Kidney epithelial cell (primary cell): ENCODE measurements around the gene CSNK1G3. TPM values are rescaled to one million over a fixed set of nuclear protein-coding genes. Genes with fewer than 3 reads are reported as not detected.
"Not testable (repeated sequence)": the region's sequence is repeated elsewhere in the genome, so short reads cannot be mapped to it uniquely, and the experiment has no call there.

Source experiments
- DNase-seq: peaks from one replicate; pipeline ENCODE4 v3.0.0-alpha.2; 2010; ENCODE audit warnings: low read depth
- H3K27me3 ChIP-seq: 2 replicates; pipeline ENCODE4 v1.6.0; 2011; ENCODE audit warnings: low read length; ENCODE audit not compliant: control insufficient read depth, insufficient read depth
- H3K36me3 ChIP-seq: 2 replicates; pipeline ENCODE4 v1.5.1; 2011; ENCODE audit warnings: low read length; ENCODE audit not compliant: control insufficient read depth, insufficient read depth
- H3K4me3 ChIP-seq: 2 replicates; pipeline ENCODE4 v1.5.1; 2011; ENCODE audit warnings: low read depth, mild to moderate bottlenecking, control low read depth, low read length
- CTCF ChIP-seq: IDR thresholded peaks from 2 replicates; pipeline ENCODE4 v1.5.1; 2011; ENCODE audit warnings: mild to moderate bottlenecking, moderate library complexity, low read length, control low read depth, inconsistent platforms; ENCODE audit not compliant: insufficient read depth, poor library complexity, severe bottlenecking
- total RNA-seq: library from RNA; depleted of rRNA; stranded (reverse); fragments of >200 nt; gene quantifications from 2 replicates; pipeline ENCODE4 v1.2.3, GENCODE V29; 2015

The CSNK1G3 gene
- 57.4 and 65.9 TPM in 2 replicates for total RNA-seq

GRCh38 chr5:123511648-123512605, at the start of gene CSNK1G3:
TSS of gene CSNK1G3 (plus strand) at chr5:123512177. CDS start at chr5:123545664, 33,487 bp downstream.
- DNase-seq, result peak; percentile 88
- Histone ChIP-seq H3K4me3 (peak within 1 kb of the TSS; percentile 91), H3K27me3 (no peaks in the 10 kb centered on the region), H3K36me3 (no peaks in the 10 kb centered on the region)
- no peak for TF ChIP-seq CTCF

- not testable (repeated sequence) for H3K36me3 ChIP-seq, H3K4me3 ChIP-seq, H3K27me3 ChIP-seq, DNase-seq
Measured at GRCh38 chr5:123466839-123467238, 45.1 kb upstream of the CSNK1G3 start.

GRCh38 chr5:123471385-123471784, 40.6 kb upstream of the CSNK1G3 start:
- Histone ChIP-seq H3K27me3 (no peaks in the 10 kb centered on the region), H3K36me3 (no peaks in the 10 kb centered on the region), H3K4me3 (no peak overlapping the region)
- no peak for DNase-seq
- no peak for TF ChIP-seq CTCF

GRCh38 chr5:123472150-123472924, 39.6 kb upstream of the CSNK1G3 start:
- Histone ChIP-seq H3K27me3 (no peaks in the 10 kb centered on the region), H3K4me3 (no peak overlapping the region), H3K36me3 (no peaks in the 10 kb centered on the region)
- no peak for DNase-seq
- TF ChIP-seq CTCF, result no peak

GRCh38 chr5:123474228-123474627, 37.7 kb upstream of the CSNK1G3 start:
- no peaks in the 10 kb centered on the region for H3K27me3 ChIP-seq
- H3K36me3 ChIP-seq, result no peaks in the 10 kb centered on the region
- TF ChIP-seq CTCF, result no peak
- H3K4me3 ChIP-seq, result no peak overlapping the region
- no peak for DNase-seq

GRCh38 chr5:123476731-123477130, 35.2 kb upstream of the CSNK1G3 start:
- Histone ChIP-seq H3K4me3 (no peak overlapping the region), H3K27me3 (no peaks in the 10 kb centered on the region), H3K36me3 (no peaks in the 10 kb centered on the region)
- TF ChIP-seq CTCF, result no peak
- no peak for DNase-seq
